HG02981 (cell line): ENCODE results near the gene CFHR5.
"Not testable (repeated sequence)": the region's sequence is repeated elsewhere in the genome, so short reads cannot be mapped to it uniquely, and the experiment has no call there.

Experiments used
- ATAC-seq: cut with Tn5 transposase; IDR thresholded peaks from one replicate; pipeline ENCODE4 v1.9.1; 2021; ENCODE audit warnings: mild to moderate bottlenecking, moderate library complexity; ENCODE audit not compliant: unreplicated experiment

The CFHR5 gene

GRCh38 chr1:196977278-196977677 lies at the start of gene CFHR5:
TSS of gene CFHR5 (plus strand) at chr1:196977556. CDS start at chr1:196977665, 109 bp downstream.
- ATAC-seq, result no peak

- ATAC-seq, result not testable (repeated sequence)
These were observed 44.5 kb upstream of the CFHR5 start for GRCh38 chr1:196932853-196933252.

DNA sequence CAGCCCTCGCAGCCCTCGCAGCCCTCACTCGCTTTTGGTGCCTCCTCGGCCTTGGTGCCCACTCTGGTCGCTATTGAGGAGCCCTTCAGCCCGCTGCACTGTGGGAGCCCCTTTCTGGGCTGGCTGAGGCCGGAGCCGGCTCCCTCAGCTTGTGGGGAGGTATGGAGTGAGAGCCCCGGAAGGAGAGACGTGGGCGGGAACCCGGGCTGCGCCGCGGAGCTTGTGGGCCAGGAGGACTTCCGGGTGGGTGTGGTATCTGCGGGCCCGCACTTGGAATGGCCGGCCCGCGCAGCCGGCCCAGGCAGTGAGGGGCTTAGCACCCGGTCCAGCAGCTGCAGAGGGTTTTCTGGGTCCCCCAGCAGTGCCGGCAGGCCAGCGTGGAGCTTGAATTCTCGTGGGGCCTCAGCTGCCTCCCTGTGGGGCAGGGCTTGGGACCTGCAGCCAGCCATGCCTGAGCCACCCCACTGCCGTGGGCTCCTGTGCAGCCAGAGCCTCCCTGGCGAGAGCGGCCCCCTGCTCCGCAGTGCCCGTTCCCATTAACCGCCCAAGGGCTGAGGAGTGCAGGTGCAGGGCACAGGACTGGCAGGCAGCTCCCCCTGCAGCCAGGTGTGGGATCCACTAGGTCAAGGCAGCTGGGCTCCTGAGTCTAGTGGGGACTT lies 43.7 kb upstream of the CFHR5 start:
- ATAC-seq, result no peak

GRCh38 chr1:196941474-196941873 lies 35.9 kb upstream of the CFHR5 start:
- not testable (repeated sequence) for ATAC-seq

- not testable (repeated sequence) for ATAC-seq
These were observed 33.8 kb upstream of the CFHR5 start, which contains the start of gene CFHR2 for GRCh38 chr1:196943568-196943967. TSS of gene CFHR2 (plus strand) at chr1:196943738. CDS start at chr1:196943881, 143 bp downstream.

GRCh38 chr1:196951711-196952394 lies 25.5 kb upstream of the CFHR5 start:
- peak; percentile 86 for ATAC-seq

DNA sequence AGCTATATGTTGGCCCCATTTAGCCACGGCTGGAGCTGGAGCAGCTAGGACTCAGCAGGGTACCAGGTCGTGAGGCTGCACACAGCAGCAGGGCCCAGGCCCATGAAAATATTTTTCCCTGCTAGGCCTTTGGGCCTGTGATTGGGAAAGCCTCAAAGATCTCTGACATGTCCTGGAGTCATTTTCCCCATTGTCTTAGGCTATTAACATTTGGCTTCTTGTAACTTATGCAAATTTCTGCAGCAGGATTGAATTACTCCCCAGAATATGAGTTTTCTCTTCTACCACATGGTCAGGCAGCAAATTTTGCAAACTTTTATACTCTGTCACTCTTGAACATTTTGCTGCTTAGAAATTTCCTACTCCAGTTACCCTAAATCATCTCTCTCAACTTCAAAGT lies 22.6 kb upstream of the CFHR5 start:
- ATAC-seq, result no peak

DNA sequence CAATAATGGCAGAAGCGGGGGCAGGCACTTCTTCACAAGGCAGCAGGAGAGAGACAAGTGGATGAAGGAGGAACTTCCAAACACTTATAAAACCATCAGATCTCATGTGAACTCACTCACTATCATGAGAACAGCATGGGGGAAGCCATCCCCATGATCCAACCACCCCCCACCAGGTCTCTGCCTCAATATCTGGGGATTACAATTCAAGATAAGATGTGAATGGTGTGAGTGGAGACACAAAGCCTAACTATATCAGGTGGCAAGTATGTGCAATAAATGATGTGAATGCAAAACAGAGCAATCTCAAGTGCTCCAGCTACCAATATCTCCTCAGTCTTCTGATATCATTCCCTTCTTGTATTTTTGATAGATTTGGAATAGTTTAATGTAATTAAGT lies 21.4 kb upstream of the CFHR5 start:
- ATAC-seq, result no peak

- ATAC-seq, result no peak
These were observed 16.5 kb upstream of the CFHR5 start for GRCh38 chr1:196960854-196961253.

- ATAC-seq, result no peak
These were observed 7.2 kb upstream of the CFHR5 start for GRCh38 chr1:196970182-196970581.

DNA sequence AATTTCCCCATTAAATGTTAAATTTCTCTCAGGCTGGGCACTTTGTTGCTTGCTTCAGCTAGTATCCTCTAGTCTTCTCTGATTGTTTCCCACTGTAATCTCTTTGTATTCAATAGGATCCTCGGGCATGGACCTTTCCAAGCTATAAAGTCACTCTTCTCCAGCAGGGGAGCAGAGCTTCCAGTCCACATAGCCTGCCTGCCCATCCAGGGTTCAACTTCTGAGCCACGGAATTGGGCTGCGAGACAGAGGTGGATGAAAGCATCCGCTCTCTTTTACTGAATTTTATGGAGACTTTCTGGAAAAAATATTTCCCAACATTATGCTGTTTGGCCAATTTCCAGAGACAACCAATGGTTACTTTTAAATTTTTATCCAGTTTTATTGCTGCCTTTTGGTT lies 1.1 kb upstream of the CFHR5 start:
- ATAC-seq, result no peak

GRCh38 chr1:196980859-196981258 lies 3.5 kb downstream of the CFHR5 start:
- ATAC-seq, result no peak

DNA sequence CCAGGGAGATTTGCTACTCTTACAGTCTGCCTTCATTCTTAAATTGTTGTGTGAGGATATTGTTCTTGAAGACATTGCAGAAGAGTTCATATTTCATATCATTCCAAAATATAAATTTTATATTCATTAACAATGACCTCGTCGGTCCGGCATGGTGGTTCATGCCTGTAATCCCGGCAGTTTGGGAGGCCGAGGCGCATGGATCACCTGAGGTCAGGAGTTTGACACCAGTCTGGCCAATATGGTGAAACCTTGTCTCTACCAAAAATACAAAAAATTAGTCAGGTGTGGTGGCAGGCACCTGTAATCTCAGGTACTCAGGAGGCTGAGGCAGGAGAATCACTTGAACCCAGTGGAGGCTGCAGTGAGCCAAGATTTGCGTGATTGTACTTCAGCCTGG lies 4.9 kb downstream of the CFHR5 start:
- not testable (repeated sequence) for ATAC-seq

DNA sequence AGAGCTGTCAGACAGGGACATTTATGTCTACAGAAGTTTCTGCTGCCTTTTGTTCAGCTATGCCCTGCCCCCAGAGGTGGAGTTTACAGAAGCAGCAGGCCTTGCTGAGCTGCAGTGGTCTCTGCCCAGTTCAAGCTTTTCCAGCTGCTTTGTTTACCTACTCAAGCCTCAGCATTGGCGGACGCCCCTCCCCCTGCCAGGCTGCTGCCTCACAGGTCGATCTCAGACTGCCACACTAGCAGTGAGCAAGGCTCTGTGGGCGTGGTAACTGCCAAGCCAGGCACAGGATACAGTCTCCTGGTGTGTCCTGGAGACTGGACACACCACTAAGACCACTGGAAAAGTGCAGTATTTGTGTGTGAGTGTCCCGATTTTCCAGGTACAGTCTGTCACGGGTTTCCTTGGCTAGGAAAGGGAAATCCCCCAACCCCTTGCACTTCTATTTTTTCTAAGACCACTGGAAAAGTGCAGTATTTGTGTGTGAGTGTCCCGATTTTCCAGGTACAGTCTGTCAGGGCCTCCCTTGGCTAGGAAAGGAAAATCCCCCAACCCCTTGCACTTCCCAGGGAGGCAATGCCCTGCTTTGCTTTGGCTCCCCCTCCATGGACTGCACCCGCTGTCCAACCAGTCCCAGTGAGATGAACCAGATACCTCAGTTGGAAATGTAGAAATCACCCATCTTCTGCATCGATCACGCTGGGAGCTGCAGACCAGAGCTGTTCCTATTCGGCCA lies 14.7 kb downstream of the CFHR5 start:
- not testable (repeated sequence) for ATAC-seq

GRCh38 chr1:196993916-196994315 lies 16.6 kb downstream of the CFHR5 start:
- ATAC-seq, result no peak

DNA sequence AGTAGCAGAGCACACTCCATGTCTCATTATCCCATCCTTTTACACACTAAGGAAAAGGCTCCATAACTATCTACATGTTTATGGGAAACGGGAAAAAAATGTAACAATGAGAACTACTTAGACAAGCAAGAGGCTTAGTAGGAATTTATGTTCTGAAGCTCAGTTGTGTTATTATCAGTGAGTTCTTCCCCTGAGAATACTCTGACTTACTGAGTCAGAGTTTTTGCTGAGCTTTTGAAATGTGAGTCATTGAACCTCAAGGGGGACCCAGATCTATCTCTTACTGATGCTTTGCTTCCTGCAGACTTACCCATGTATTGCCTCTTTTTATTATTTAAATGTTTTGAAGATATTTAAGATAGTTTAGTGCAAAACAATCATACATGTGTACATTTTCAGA lies 20.1 kb downstream of the CFHR5 start:
- no peak for ATAC-seq

- ATAC-seq, result no peak
These were observed 24.5 kb downstream of the CFHR5 start for GRCh38 chr1:197001828-197002227.

- ATAC-seq, result no peak
These were observed 25.8 kb downstream of the CFHR5 start for GRCh38 chr1:197003132-197003531.

GRCh38 chr1:197008861-197009260 lies 31.5 kb downstream of the CFHR5 start:
- ATAC-seq, result no peak

DNA sequence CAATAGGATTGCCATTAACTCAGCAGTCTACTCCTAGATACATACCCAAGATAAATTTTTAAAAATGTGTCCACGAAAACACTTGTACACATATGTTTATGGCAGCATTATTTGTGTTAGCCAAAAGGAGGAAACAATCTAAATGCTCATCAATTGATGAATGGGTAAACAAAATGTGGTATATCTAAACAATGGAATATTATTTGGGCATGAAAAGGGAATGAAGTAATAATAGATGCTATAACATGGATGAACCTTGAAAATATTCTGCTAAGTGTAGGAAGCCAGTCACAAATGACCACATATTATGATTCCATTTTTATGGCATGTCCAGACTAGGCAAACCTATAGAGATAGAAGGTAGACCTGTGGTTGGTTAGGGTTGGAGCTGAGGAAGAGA lies 34.3 kb downstream of the CFHR5 start:
- no peak for ATAC-seq

DNA sequence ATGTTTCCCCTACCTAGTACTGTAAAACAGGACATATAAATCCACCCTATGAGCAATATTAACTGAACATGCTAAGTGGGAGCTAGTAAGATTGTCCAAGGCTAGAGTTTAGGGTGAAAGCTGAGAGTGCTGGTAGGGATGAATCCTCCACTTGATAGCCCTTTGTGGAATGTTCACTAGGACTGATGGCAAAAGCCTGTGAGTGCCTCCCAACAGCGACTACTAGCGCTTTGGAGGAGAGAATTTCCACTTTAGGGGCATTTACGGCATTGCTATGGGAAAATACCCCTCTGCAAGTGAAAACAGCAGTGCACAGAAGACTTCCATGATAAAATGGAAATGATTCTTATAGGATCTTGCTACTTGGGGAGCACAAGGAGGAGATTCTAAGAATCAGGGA lies 35.9 kb downstream of the CFHR5 start:
- no peak for ATAC-seq

GRCh38 chr1:197016751-197017150 lies 39.4 kb downstream of the CFHR5 start:
- no peak for ATAC-seq
